Fibroblast of lung (primary cell): ENCODE data around the gene TMEM138.

Experiments
- CTCF ChIP-seq, 2 donors: IDR thresholded peaks in 1 of 2; conservative IDR thresholded peaks in 1 of 2; 1 replicate in 1 of 2; 2 replicates in 1 of 2; pipeline ENCODE4 v1.5.1; 2011 to 2012; ENCODE audit warnings: low read length in 2 of 2, control low read depth in 1 of 2, inconsistent platforms in 1 of 2, low read depth in 1 of 2, mild to moderate bottlenecking in 1 of 2
- EZH2 ChIP-seq: IDR thresholded peaks from 2 replicates; pipeline ENCODE4 v1.5.1; 2012; ENCODE audit warnings: low read length, control low read depth, mild to moderate bottlenecking; ENCODE audit errors: missing control alignments

DNA sequence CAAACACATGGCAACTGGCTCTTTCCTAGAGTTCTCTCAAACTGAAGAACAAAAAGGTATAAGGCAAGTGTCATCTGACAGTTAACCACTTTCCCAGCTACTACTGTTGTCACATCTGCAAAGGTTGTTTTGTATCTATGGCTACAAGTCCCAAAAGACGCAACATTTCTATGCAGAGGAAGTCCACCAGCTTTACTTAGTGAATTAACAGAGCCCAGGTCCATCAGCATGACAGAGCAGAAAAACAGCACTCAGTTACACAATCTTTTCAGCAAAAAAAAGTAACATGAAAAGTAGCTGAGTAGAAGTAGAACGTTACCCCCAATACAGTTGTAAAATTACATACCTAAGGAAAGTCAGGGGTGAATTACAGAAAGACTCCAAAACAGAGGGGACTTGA is 55.5 kb downstream of the TMEM138 start:
- no peak for TF ChIP-seq CTCF (conservative IDR thresholded peaks at IDR 0.05 in 1 of 2, IDR thresholded peaks at IDR 0.05 in 1 of 2; ENCODE audit: low read depth in 1 of 2, low read length in 2 of 2)
- no peak for TF ChIP-seq EZH2
